ENCODE measurements around the gene AP2M1. TPM values are rescaled to one million over a fixed set of nuclear protein-coding genes. Genes with fewer than 3 reads are reported as not detected.
A peak's percentile ranks its signal among the peaks of the same experiment; 100 is the strongest.
"Not testable (repeated sequence)": the region's sequence is repeated elsewhere in the genome, so short reads cannot be mapped to it uniquely, and the experiment has no call there.

AP2M1 gene
- polyA plus RNA-seq, 3 donors = 329 to 372 (median 369) TPM

- no peak for DNase-seq (ENCODE audit: extremely low read depth in 1 of 11, low read depth in 9 of 11, low spot score in 4 of 11)
Measured at GRCh38 chr3:184145751-184146270, 28.8 kb upstream of the AP2M1 start.

DNA sequence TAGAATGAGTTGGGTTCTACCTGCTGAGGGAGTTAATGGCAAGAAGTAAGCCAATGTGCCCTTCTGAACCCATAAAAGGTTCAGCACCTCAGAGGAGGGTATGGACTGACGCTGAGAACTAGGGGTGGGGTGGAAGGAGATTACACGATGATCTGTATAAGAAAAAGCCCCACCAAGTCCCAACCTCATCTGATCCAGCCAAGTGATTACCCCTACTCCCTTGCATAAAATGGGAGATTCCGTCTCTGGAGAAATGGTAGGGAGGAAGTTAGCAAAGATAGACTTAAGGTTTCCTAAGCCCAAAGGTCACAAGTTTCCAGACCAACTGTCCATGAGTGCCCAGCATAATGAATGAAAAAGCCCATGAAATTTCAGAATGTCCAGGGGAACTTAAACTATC is 26.6 kb upstream of the AP2M1 start:
- no peak for DNase-seq (ENCODE audit: extremely low read depth in 1 of 11, low read depth in 9 of 11, low spot score in 4 of 11)

DNA sequence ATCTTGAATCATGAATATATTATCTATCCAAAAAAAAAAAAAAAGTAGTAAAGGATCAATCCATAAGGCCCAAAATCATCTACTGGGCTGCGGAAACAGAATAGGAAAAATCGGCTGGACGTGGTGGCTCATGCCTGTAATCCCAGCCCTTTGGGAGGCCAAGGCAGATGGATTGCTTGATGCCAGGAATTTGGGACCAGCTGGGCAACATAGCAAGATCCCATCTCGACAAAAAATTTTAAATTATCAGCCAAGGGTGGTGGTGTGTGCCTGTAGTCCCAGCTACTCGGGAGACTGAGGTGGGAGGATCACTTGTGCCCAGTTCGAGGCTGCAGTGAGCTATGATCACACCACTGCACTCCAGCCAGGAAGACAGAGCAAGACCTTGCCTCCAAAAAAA is 25.5 kb upstream of the AP2M1 start:
- no peak for DNase-seq (ENCODE audit: extremely low read depth in 1 of 11, low read depth in 9 of 11, low spot score in 4 of 11)

DNA sequence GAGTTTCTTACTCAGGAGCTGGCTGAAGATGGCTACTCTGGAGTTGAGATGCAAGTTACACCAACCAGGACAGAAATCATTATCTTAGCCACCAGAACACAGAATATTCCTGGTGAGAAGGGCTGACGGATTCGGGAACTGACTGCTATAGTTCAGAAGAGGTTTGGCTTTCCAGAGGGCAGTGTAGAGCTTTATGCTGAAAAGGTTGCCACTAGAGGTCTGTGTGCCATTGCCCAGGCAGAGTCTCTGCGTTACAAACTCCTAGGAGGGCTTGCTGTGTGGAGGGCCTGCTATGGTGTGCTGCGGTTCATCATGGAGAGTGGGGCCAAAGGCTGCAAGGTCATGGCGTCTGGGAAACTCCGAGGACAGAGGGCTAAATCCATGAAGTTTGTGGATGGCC is 24.9 kb upstream of the AP2M1 start:
- not testable (repeated sequence) for DNase-seq (ENCODE audit: extremely low read depth in 1 of 11, low read depth in 9 of 11, low spot score in 4 of 11)

GRCh38 chr3:184154885-184155643 is 19.6 kb upstream of the AP2M1 start, which contains the start of gene DVL3:
Gene DVL3 (plus strand): TSS chr3:184155377. CDS start chr3:184155636, 259 bp downstream.
- DNase-seq (ENCODE audit: extremely low read depth in 1 of 11, low read depth in 9 of 11, low spot score in 4 of 11) = peak in 4 of 11 donors; percentile 39 to 58 (median 47)

DNA sequence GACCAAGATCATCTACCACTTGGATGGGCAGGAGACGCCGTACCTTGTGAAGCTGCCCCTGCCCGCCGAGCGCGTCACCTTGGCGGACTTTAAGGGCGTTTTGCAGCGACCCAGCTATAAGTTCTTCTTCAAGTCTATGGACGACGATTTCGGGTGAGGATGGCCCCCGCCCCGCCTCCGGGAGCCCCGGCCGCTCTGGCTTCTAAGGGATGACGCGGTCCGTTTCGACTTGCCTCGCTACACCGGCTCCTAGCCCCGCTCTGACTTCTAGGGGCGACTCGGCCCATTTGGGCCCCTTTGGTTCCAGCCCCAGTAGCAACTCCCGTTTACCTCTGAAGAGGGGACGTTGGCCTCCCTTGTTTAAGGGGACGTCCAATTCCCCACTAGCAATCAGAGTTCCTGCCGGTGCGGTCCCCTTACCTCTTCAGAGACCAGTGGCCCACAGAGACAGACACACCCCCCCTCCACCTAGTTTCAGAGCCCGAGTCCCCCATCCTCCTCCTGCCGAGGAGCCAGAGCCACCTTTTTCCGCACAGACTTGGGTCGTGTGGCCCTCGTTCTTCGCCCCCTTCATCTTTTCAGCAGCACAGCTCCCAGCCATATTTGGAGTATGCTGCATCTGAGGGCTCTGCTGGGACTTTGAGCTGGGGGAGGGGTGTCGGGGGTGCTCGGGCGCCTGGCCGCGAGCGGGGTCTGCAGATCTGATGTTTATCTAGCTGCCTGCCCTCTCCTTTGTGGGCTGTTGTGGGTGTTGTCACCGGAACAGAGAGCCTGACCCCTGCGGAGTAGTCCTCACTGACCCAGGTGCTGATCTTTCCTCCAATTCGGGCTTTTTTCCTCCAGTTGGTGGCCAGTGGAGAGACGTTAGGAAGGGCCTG is 18.8 kb upstream of the AP2M1 start:
- DNase-seq (ENCODE audit: extremely low read depth in 1 of 11, low read depth in 9 of 11, low spot score in 4 of 11) = peak in 1 of 11 donors; percentile 33

- DNase-seq (ENCODE audit: extremely low read depth in 1 of 11, low read depth in 9 of 11, low spot score in 4 of 11) = peak in 4 of 11 donors; percentile 28 to 67 (median 61)
Measured at GRCh38 chr3:184156522-184156955, 18.1 kb upstream of the AP2M1 start.

GRCh38 chr3:184157206-184157605 is 17.4 kb upstream of the AP2M1 start:
- DNase-seq (ENCODE audit: extremely low read depth in 1 of 11, low read depth in 9 of 11, low spot score in 4 of 11) = no peak

DNA sequence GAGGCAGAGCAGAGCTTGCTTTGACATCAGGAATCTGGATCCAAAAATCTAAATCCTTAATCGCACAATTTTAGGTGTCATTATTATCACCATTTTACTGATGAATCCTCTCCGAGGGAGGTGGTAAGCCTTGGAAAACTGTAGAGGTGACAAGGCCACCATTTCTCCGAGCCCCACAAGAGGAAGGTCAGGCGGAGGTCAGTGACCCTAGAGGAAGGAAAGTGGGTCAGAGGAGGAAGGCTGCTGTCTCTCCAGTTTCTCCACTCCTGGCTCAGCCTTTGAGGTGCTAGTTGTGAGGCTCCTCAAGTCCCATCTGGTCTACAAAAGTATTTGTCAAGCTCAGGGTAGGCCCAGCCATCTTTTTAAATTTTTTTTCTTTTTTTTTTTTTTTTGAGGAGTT is 16.3 kb upstream of the AP2M1 start:
- DNase-seq (ENCODE audit: extremely low read depth in 1 of 11, low read depth in 9 of 11, low spot score in 4 of 11) = no peak

DNA sequence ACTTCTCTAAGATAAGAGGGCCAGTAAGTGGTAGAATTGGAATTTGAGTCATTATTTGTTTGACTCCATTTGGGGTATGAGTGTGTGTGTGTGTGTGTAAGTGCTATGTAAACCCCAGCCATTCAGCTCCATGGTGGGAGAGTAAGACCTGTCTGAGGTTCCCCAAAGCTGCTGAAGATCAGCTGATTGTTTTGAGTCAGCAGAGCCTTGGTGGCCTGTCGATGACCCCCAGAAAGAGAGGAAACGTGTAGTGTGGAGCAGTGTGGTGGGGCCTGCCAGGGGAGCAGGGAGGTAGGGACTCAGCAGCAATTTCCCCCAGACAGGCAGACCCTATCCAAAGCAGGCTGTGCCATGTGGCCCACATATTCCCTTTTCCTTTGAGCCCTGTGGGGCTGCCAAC is 14.2 kb upstream of the AP2M1 start:
- DNase-seq (ENCODE audit: extremely low read depth in 1 of 11, low read depth in 9 of 11, low spot score in 4 of 11) = no peak

GRCh38 chr3:184162571-184163070 is 12.0 kb upstream of the AP2M1 start:
- not testable (repeated sequence) for DNase-seq (ENCODE audit: extremely low read depth in 1 of 11, low read depth in 9 of 11, low spot score in 4 of 11)

- no peak for DNase-seq (ENCODE audit: extremely low read depth in 1 of 11, low read depth in 9 of 11, low spot score in 4 of 11)
Measured at GRCh38 chr3:184164648-184165330, 9.9 kb upstream of the AP2M1 start.

- no peak for DNase-seq (ENCODE audit: extremely low read depth in 1 of 11, low read depth in 9 of 11, low spot score in 4 of 11)
Measured at GRCh38 chr3:184165543-184165942, 9.1 kb upstream of the AP2M1 start.

DNA sequence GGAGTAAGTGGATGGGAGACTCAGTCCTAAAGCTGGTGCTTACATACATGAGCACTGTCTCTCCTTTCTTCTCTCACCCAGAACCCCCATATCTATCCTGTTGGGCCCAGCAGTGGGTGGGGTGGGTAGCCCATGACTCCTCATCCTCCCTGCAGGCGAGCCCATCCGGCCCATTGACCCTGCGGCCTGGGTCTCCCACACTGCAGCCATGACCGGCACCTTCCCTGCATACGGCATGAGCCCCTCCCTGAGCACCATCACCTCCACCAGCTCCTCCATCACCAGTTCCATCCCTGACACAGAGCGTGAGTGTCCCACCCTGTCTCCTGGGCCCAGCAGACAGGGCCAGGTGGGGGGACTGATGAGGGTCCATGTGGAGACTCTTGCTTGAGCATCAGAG is 8.0 kb upstream of the AP2M1 start:
- no peak for DNase-seq (ENCODE audit: extremely low read depth in 1 of 11, low read depth in 9 of 11, low spot score in 4 of 11)

DNA sequence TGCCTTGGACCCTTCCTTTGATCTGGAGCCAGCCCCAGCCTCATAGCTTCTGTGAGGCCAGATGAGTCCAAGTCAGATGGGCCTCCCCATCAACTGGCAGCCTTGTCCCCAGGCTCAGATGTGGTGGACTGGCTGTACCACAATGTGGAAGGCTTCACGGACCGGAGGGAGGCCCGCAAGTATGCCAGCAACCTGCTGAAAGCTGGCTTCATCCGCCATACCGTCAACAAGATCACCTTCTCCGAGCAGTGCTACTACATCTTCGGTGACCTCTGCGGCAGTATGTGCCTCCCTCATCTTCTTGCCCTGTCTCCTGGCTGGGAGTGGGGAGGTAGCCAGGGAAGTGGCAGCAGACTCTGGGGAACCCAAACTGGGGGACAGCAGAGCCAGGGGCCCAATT is 6.9 kb upstream of the AP2M1 start:
- DNase-seq (ENCODE audit: extremely low read depth in 1 of 11, low read depth in 9 of 11, low spot score in 4 of 11) = no peak

GRCh38 chr3:184168363-184169120 is 6.1 kb upstream of the AP2M1 start:
- DNase-seq (ENCODE audit: extremely low read depth in 1 of 11, low read depth in 9 of 11, low spot score in 4 of 11) = no peak

DNA sequence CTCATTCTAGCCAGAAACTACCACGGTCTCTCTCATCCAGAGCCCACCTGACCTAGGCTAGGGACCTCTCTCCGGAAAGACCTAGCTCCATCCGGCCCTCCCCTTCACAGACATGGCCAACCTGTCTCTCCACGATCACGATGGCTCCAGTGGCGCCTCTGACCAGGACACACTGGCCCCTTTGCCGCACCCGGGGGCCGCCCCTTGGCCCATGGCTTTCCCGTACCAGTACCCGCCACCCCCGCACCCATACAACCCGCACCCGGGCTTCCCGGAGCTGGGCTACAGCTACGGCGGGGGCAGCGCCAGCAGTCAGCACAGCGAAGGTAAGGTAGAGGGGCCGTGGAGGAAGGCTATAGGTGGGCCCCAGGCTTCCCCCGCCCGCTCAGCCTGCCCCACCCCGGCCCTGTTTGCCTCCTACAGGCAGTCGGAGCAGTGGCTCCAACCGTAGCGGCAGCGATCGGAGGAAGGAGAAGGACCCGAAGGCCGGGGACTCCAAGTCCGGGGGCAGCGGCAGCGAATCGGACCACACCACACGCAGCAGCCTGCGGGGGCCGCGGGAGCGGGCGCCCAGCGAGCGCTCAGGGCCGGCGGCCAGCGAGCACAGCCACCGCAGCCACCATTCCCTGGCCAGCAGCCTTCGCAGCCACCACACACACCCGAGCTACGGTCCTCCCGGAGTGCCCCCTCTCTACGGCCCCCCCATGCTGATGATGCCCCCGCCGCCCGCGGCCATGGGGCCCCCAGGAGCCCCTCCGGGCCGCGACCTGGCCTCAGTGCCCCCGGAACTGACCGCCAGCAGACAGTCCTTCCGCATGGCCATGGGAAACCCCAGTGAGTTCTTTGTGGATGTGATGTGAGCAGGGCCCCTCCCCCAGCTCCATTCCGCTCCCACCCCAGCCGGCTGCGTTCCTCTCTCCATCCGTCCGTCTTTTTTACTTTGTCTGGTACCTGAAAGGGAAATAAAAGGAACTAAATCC is 4.5 kb upstream of the AP2M1 start:
- no peak for DNase-seq (ENCODE audit: extremely low read depth in 1 of 11, low read depth in 9 of 11, low spot score in 4 of 11)

Data from renal cortex interstitium (tissue), 11 donors.